PC-9 (cell line): Measurements from ENCODE around the gene LRRK1.

ENCODE experiments used
- EZH2 ChIP-seq: fragments of 200-600 bp; sonication (generic); IDR thresholded peaks from 2 replicates; pipeline ENCODE4 v1.8.0; 2017; ENCODE audit warnings: antibody characterized with exemption, low read depth
- TF ChIP-seq, protein P1 (sequence below): fragments of 200-600 bp; sonication (generic); conservative IDR thresholded peaks from 2 replicates; pipeline ENCODE4 v1.6.1; 2017; ENCODE audit warnings: mixed run types, antibody characterized with exemption, mild to moderate bottlenecking, moderate library complexity

DNA sequence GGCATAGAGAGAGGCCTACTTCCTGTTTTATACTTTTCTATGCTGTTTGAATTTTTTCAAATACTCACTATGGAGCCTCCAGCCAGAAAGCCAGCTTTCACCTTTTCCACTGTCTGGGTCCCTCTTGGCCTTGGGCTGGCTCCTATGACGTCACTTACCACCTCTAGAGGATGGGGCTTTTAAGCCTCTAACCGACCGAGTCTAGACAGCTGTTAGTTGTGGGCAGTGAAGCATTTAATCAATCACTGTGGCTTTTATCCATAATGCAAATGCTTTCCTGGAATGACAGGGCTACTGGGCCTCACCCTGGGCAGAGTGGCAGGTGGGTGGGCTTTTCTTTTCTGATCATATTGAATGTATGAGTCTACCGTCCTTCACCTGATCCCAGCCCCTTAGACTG lies 61.9 kb downstream of the LRRK1 start:
- TF ChIP-seq EZH2: no peak
- TF ChIP-seq, protein P1, sequence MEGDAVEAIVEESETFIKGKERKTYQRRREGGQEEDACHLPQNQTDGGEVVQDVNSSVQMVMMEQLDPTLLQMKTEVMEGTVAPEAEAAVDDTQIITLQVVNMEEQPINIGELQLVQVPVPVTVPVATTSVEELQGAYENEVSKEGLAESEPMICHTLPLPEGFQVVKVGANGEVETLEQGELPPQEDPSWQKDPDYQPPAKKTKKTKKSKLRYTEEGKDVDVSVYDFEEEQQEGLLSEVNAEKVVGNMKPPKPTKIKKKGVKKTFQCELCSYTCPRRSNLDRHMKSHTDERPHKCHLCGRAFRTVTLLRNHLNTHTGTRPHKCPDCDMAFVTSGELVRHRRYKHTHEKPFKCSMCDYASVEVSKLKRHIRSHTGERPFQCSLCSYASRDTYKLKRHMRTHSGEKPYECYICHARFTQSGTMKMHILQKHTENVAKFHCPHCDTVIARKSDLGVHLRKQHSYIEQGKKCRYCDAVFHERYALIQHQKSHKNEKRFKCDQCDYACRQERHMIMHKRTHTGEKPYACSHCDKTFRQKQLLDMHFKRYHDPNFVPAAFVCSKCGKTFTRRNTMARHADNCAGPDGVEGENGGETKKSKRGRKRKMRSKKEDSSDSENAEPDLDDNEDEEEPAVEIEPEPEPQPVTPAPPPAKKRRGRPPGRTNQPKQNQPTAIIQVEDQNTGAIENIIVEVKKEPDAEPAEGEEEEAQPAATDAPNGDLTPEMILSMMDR: no peak
